ENCODE data around the gene CYP2S1. TPM values are rescaled to one million over a fixed set of nuclear protein-coding genes. Genes with fewer than 3 reads are reported as not detected.
"Not testable (repeated sequence)": the region's sequence is repeated elsewhere in the genome, so short reads cannot be mapped to it uniquely, and the experiment has no call there.

The CYP2S1 gene
- total RNA-seq, result 0.34 and 1.2 TPM in 2 replicates

DNA sequence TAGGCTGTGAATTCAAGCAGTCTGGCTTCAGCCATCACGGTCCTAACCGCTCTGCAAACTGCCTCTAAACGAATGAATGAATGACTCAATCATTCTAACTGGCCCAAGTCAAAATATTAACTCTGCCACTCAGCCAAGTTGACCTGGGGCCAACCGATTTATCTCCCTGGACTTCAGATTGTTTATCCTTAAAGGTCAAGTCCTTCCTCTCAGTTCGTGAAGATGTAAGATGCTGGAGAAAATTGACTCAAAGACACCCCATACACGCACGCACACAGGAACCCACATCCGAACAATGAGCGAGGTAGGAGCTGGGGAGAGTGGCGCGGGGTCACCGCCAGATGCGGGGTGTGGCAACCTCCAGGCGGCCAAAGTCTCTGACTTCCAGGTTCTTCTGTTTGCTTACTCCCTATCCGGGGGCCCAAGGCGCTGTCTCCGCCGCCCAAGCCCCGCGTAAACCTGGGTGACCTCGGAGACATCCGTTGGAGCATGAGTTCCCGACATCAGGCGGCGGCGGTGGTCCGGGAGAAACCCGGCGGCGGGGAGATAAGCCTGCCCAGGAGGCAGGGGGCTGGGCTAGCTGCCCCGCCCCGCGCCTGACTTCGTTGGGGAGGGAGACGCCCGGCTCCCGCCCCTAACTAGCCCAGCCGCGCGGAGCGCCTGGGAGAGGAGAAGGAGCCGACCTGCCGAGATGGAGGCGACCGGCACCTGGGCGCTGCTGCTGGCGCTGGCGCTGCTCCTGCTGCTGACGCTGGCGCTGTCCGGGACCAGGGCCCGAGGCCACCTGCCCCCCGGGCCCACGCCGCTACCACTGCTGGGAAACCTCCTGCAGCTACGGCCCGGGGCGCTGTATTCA, at the start of gene CYP2S1:
CYP2S1 (plus strand) TSS at position 646 of the 856 bp plus-strand sequence; CDS start at position 692, 46 bp downstream.
- Mint-ChIP-seq H3K36me3 (ENCODE audit: low read depth) (no peaks in the 10 kb centered on the region), H3K27me3 (ENCODE audit: low read depth) (peaks cover 37% of the 10 kb centered on the region), H3K4me1 (ENCODE audit: low read depth) (peaks cover 10% of the 10 kb centered on the region), H3K27ac (no peak within 1 kb of the TSS), H3K4me3 (ENCODE audit: low read depth) (no peak within 1 kb of the TSS), H3K9me3 (no peaks in the 10 kb centered on the region)
- intact Hi-C loops (cut with micrococcal nuclease), result no loop called here
- DNase-seq (ENCODE audit: low spot score), result no peak

DNA sequence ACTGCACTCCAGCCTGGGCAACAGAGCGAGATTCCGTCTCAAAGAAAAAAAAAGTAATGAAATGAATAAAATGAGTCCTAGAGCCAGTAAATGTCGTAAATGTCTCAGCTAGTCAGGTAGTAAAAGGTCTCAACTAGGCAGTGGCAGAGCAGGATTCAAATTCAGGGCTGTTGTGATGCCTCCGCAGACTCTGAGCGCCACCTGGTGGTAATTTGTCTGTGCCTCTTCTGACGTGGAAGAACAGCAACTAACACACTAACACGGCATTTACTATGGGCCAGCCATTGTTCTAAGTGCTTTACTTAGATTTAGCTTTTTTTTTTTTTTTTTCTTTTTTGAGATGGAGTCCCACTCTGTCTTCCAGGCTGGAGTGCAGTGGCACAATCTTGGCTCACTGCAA, 48.6 kb upstream of the CYP2S1 start:
- no peaks in the 10 kb centered on the region for H3K9me3 Mint-ChIP-seq
- no peak overlapping the region for H3K4me3 Mint-ChIP-seq (ENCODE audit: low read depth)
- no peaks in the 10 kb centered on the region for H3K4me1 Mint-ChIP-seq (ENCODE audit: low read depth)
- H3K27ac Mint-ChIP-seq, result no peak overlapping the region
- peaks cover 9% of the 10 kb centered on the region for H3K27me3 Mint-ChIP-seq (ENCODE audit: low read depth)
- intact Hi-C loops (cut with micrococcal nuclease), result loop anchor here (1.0 to 5.0 kb wide), 4 partner anchors 18 to 482 kb away; no protein-coding TSS in a partner anchor
- peak; percentile 75 for DNase-seq (ENCODE audit: low spot score)
- no peaks in the 10 kb centered on the region for H3K36me3 Mint-ChIP-seq (ENCODE audit: low read depth)

GRCh38 chr19:41149831-41150230, 43.2 kb upstream of the CYP2S1 start:
- H3K4me3 Mint-ChIP-seq (ENCODE audit: low read depth), result no peak overlapping the region
- intact Hi-C loops (cut with micrococcal nuclease), result no loop called here
- H3K27ac Mint-ChIP-seq, result no peak overlapping the region
- DNase-seq (ENCODE audit: low spot score), result no peak
- H3K9me3 Mint-ChIP-seq, result no peaks in the 10 kb centered on the region
- peaks cover 5% of the 10 kb centered on the region for H3K27me3 Mint-ChIP-seq (ENCODE audit: low read depth)
- no peaks in the 10 kb centered on the region for H3K4me1 Mint-ChIP-seq (ENCODE audit: low read depth)
- no peaks in the 10 kb centered on the region for H3K36me3 Mint-ChIP-seq (ENCODE audit: low read depth)

DNA sequence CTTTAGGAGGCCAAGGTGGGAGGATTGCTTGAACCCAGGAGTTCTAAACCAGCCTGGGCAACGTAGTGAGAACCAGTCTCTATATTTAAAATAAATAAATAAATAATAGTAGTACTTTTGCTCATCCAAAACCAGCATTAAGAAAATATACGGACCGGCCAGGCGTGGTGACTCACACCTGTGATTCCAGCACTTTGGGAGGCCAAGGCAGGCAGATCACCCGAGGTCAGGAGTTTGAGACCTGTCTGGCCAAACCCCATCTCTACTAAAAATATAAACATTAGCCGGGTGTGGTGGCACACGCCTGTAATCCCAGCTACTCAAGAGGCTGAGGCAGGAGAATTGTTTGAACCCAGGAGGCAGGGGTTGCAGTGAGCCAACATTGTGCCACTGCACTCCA, 42.0 kb upstream of the CYP2S1 start:
- H3K4me1 Mint-ChIP-seq (ENCODE audit: low read depth); DNase-seq (ENCODE audit: low spot score); H3K9me3 Mint-ChIP-seq; H3K27ac Mint-ChIP-seq; intact Hi-C loops (cut with micrococcal nuclease); H3K4me3 Mint-ChIP-seq (ENCODE audit: low read depth); H3K27me3 Mint-ChIP-seq (ENCODE audit: low read depth); H3K36me3 Mint-ChIP-seq (ENCODE audit: low read depth): not testable (repeated sequence)

DNA sequence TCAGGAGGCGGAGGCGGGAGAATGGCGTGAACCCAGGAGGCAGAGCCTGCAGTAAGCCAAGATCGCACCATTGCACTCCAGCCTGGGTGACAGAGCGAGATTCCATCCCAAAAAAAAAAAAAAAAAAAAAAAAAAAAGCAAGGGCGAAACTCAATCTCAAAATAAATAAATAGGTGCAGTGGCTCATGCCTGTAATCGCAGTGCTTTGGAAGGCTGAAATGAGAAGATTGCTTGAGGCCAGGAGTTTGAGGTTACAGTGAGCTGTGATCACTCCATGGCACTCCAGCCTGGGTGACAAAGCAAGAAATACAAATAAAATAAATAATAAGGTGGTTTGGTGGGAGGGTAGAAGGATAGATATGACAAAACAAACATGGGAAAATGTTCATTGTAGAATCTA, 39.0 kb upstream of the CYP2S1 start:
- Mint-ChIP-seq H3K36me3 (ENCODE audit: low read depth) (no peaks in the 10 kb centered on the region), H3K4me1 (ENCODE audit: low read depth) (no peaks in the 10 kb centered on the region), H3K9me3 (no peaks in the 10 kb centered on the region), H3K27me3 (ENCODE audit: low read depth) (no peaks in the 10 kb centered on the region), H3K4me3 (ENCODE audit: low read depth) (no peak overlapping the region), H3K27ac (no peak overlapping the region)
- intact Hi-C loops (cut with micrococcal nuclease), result no loop called here
- DNase-seq (ENCODE audit: low spot score), result no peak

- H3K9me3 Mint-ChIP-seq, result no peaks in the 10 kb centered on the region
- no peaks in the 10 kb centered on the region for H3K27me3 Mint-ChIP-seq (ENCODE audit: low read depth)
- no peak for DNase-seq (ENCODE audit: low spot score)
- H3K36me3 Mint-ChIP-seq (ENCODE audit: low read depth), result no peaks in the 10 kb centered on the region
- H3K4me1 Mint-ChIP-seq (ENCODE audit: low read depth), result no peaks in the 10 kb centered on the region
- intact Hi-C loops (cut with micrococcal nuclease), result no loop called here
- H3K27ac Mint-ChIP-seq, result no peak overlapping the region
- H3K4me3 Mint-ChIP-seq (ENCODE audit: low read depth), result no peak overlapping the region
Measured at GRCh38 chr19:41156207-41156606, 36.8 kb upstream of the CYP2S1 start.

- Mint-ChIP-seq H3K27me3 (ENCODE audit: low read depth) (no peaks in the 10 kb centered on the region), H3K4me1 (ENCODE audit: low read depth) (no peaks in the 10 kb centered on the region), H3K36me3 (ENCODE audit: low read depth) (no peaks in the 10 kb centered on the region), H3K27ac (no peak overlapping the region), H3K9me3 (no peaks in the 10 kb centered on the region), H3K4me3 (ENCODE audit: low read depth) (no peak overlapping the region)
- DNase-seq (ENCODE audit: low spot score), result no peak
- intact Hi-C loops (cut with micrococcal nuclease), result no loop called here
Measured at GRCh38 chr19:41159881-41160280, 33.1 kb upstream of the CYP2S1 start.

DNA sequence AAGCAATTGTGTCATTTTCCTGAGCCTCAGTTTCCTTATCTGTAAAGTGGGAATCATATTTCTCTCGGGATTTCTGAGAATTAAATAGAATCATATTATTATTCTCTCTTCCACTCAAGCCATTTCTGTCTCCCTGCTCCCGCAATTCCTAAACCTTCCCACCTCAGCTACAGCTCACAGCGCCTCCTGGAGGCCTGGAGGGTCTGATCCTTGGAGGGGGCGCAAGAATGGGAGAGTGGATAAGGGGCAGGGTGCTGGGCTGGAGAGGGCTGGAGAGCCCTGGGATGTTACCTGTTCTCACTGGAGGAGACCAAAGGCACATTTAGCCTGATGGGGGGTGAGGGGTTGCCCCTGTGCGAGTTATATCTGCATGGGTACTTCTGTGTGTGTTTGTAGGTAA, 31.1 kb upstream of the CYP2S1 start:
- no peaks in the 10 kb centered on the region for H3K4me1 Mint-ChIP-seq (ENCODE audit: low read depth)
- no peaks in the 10 kb centered on the region for H3K36me3 Mint-ChIP-seq (ENCODE audit: low read depth)
- H3K27me3 Mint-ChIP-seq (ENCODE audit: low read depth), result no peaks in the 10 kb centered on the region
- intact Hi-C loops (cut with micrococcal nuclease), result no loop called here
- no peak overlapping the region for H3K4me3 Mint-ChIP-seq (ENCODE audit: low read depth)
- DNase-seq (ENCODE audit: low spot score), result no peak
- no peak overlapping the region for H3K27ac Mint-ChIP-seq
- H3K9me3 Mint-ChIP-seq, result no peaks in the 10 kb centered on the region

GRCh38 chr19:41166944-41167804, 25.8 kb upstream of the CYP2S1 start:
- intact Hi-C loops (cut with micrococcal nuclease), result no loop called here
- no peaks in the 10 kb centered on the region for H3K9me3 Mint-ChIP-seq

GRCh38 chr19:41172297-41173164, 20.5 kb upstream of the CYP2S1 start:
- DNase-seq (ENCODE audit: low spot score), result no peak
- intact Hi-C loops (cut with micrococcal nuclease), result no loop called here
- no peak overlapping the region for H3K4me3 Mint-ChIP-seq (ENCODE audit: low read depth)
- peaks cover 8% of the 10 kb centered on the region for H3K4me1 Mint-ChIP-seq (ENCODE audit: low read depth)
- no peaks in the 10 kb centered on the region for H3K9me3 Mint-ChIP-seq
- no peaks in the 10 kb centered on the region for H3K36me3 Mint-ChIP-seq (ENCODE audit: low read depth)
- no peak overlapping the region for H3K27ac Mint-ChIP-seq
- H3K27me3 Mint-ChIP-seq (ENCODE audit: low read depth), result no peaks in the 10 kb centered on the region

More at GRCh38 chr19:41166944-41167804, 25.8 kb upstream of the CYP2S1 start:
- no peaks in the 10 kb centered on the region for H3K4me1 Mint-ChIP-seq (ENCODE audit: low read depth)
- H3K36me3 Mint-ChIP-seq (ENCODE audit: low read depth), result no peaks in the 10 kb centered on the region
- H3K27ac Mint-ChIP-seq, result no peak overlapping the region
- H3K27me3 Mint-ChIP-seq (ENCODE audit: low read depth), result no peaks in the 10 kb centered on the region
- DNase-seq (ENCODE audit: low spot score), result no peak
- H3K4me3 Mint-ChIP-seq (ENCODE audit: low read depth), result no peak overlapping the region

GRCh38 chr19:41174297-41174928, 18.6 kb upstream of the CYP2S1 start:
- Mint-ChIP-seq H3K36me3 (ENCODE audit: low read depth) (no peaks in the 10 kb centered on the region), H3K9me3 (no peaks in the 10 kb centered on the region), H3K4me3 (ENCODE audit: low read depth) (no peak overlapping the region), H3K27me3 (ENCODE audit: low read depth) (no peaks in the 10 kb centered on the region), H3K27ac (no peak overlapping the region), H3K4me1 (ENCODE audit: low read depth) (peaks cover 8% of the 10 kb centered on the region)
- no peak for DNase-seq (ENCODE audit: low spot score)
- intact Hi-C loops (cut with micrococcal nuclease), result no loop called here
